ENCODE measurements around the gene EIF3L.

DNA sequence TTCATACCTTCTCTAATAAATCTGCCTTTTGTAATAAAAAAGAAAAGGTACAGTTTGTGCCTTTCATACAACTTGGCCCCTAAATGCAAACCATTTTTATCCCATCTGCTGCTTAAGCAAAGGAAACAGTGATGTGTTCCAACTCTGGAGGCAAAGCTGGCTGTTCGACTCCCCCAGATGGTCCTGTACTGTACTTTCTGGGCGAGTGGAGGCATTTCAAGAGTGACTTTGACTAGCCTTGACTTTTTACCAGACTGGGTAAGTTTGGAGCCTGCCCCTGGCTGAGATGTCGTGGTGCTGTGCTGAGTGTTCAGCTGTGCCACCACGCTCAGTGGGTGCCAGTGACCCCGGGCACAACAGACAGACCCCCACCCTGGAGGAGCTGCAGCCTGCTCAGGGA, 67.1 kb downstream of the EIF3L start:
- TF ChIP-seq CTCF (IDR thresholded peaks at IDR 0.05; ENCODE audit: insufficient read depth, low read length) = no peak
- no peak for TF ChIP-seq GABPA (IDR thresholded peaks at IDR 0.05; ENCODE audit: low read depth)
